Caco-2 (cell line): ENCODE data around the gene FAT3. TPM values are rescaled to one million over a fixed set of nuclear protein-coding genes. Genes with fewer than 3 reads are reported as not detected.

Experiments
- Bru-seq: library from RNA; stranded (reverse); fragments of 400-500 nt; gene quantifications from one replicate; lab custom pipeline; 2021; lab: Mats Ljungman, UMichigan
- BruChase-seq, 2 experiments: library from RNA; stranded (reverse); fragments of 400-500 nt; gene quantifications; one replicate each; lab custom pipeline; 2021; lab: Mats Ljungman, UMichigan
- BruUV-seq: library from RNA; stranded (reverse); fragments of 400-500 nt; replicated peaks from 2 replicates; lab custom pipeline; 2021; lab: Mats Ljungman, UMichigan
- CTCF ChIA-PET: fragments of 300-600 bp; sonication (Branson Sonifier 250); formaldehyde crosslinking; loops from one replicate; lab custom pipeline; 2022; ENCODE audit warnings: antibody characterized with exemption; lab: Charles Lee
- POLR2A ChIA-PET: fragments of 300-600 bp; sonication (Branson Sonifier 250); formaldehyde crosslinking; loops from one replicate; lab custom pipeline; 2022; ENCODE audit warnings: antibody characterized with exemption; lab: Charles Lee
- DNase-seq, 2 experiments: peaks; one replicate each; pipeline versions ENCODE4 v3.0.0 to v3.0.0-alpha.2; 2020 to 2022
- H3K27me3 ChIP-seq: replicated peaks from 2 replicates; pipeline ENCODE4 v1.6.0; 2011; ENCODE audit warnings: low read length; ENCODE audit not compliant: control insufficient read depth, insufficient read depth
- H3K36me3 ChIP-seq: 2 replicates; pipeline ENCODE4 v1.5.1; 2011; ENCODE audit warnings: low read length; ENCODE audit not compliant: control insufficient read depth, insufficient read depth
- H3K4me1 ChIP-seq: fragments of 250-450 bp; sonication (Bioruptor Pico); 2 replicates; pipeline ENCODE4 v1.5.1; 2020; ENCODE audit warnings: mild to moderate bottlenecking
- H3K4me3 ChIP-seq: 2 replicates; pipeline ENCODE4 v1.5.1; 2011; ENCODE audit warnings: low read depth, mild to moderate bottlenecking, control low read depth, low read length
- H3K9me3 ChIP-seq: fragments of 250-450 bp; sonication (Bioruptor Pico); 2 replicates; pipeline ENCODE4 v1.5.1; 2020; ENCODE audit warnings: mild to moderate bottlenecking, moderate library complexity
- H3K27ac Mint-ChIP-seq: one replicate; pipeline ENCODE4 v1.8.0; 2022; ENCODE audit warnings: mixed read lengths; ENCODE audit not compliant: unreplicated experiment
- H3K27me3 Mint-ChIP-seq: one replicate; pipeline ENCODE4 v1.8.0; 2022; ENCODE audit warnings: mixed read lengths; ENCODE audit not compliant: insufficient read depth, unreplicated experiment
- H3K36me3 Mint-ChIP-seq: one replicate; pipeline ENCODE4 v1.8.0; 2022; ENCODE audit warnings: mild to moderate bottlenecking, mixed read lengths; ENCODE audit not compliant: insufficient read depth, unreplicated experiment
- H3K4me1 Mint-ChIP-seq: one replicate; pipeline ENCODE4 v1.8.0; 2022; ENCODE audit warnings: low read depth, mixed read lengths; ENCODE audit not compliant: unreplicated experiment
- H3K4me3 Mint-ChIP-seq: one replicate; pipeline ENCODE4 v1.8.0; 2022; ENCODE audit warnings: mild to moderate bottlenecking, moderate library complexity, mixed read lengths; ENCODE audit not compliant: unreplicated experiment
- H3K9me3 Mint-ChIP-seq: one replicate; pipeline ENCODE4 v1.8.0; 2022; ENCODE audit warnings: mixed read lengths; ENCODE audit not compliant: unreplicated experiment
- CTCF ChIP-seq, 2 experiments: fragments of 200-600 bp in 1 of 2; IDR thresholded peaks; 1 replicate in 1 of 2; 2 replicates in 1 of 2; pipeline versions ENCODE4 v1.5.1 to v1.8.0; 2011 to 2022; ENCODE audit warnings: antibody characterized with exemption in 1 of 2, control low read depth in 1 of 2, inconsistent platforms in 1 of 2, low read depth in 1 of 2, low read length in 1 of 2, mild to moderate bottlenecking in 1 of 2, moderate library complexity in 1 of 2; ENCODE audit not compliant: insufficient read depth in 1 of 2, severe bottlenecking in 1 of 2, unreplicated experiment in 1 of 2
- intact Hi-C: fragments of 100-400 bp; cut with micrococcal nuclease; formaldehyde crosslinking; loops from one replicate; pipeline ENCODE4 v1.10.0; 2022; ENCODE audit not compliant: unreplicated experiment
- long read RNA-seq: library from polyadenylated mRNA; stranded (forward); transcript quantifications from one replicate; pipeline ENCODE4 v2.0.0, GENCODE V29; 2022
- total RNA-seq: library from RNA; stranded (reverse); gene quantifications from 2 replicates; pipeline ENCODE4 v1.2.3, GENCODE V29; 2022

Gene FAT3
- total RNA-seq: 0.02 TPM in 1 of 2 replicates, not detected in the other
- percentile 4 among the genes with signal in this experiment for Bru-seq, nascent RNA
- percentile 5 among the genes with signal in this experiment for BruChase-seq, experiment 1, labeled RNA remaining after a 2-hour chase
- BruChase-seq, experiment 2, labeled RNA remaining after a 6-hour chase: percentile 2 among the genes with signal in this experiment
- long read RNA-seq: 0 reads

GRCh38 chr11:92224407-92225124, at the start of gene FAT3:
TSS of gene FAT3 (plus strand) at chr11:92224818. CDS start at chr11:92352113, 127,295 bp downstream.
- peaks cover 14% of the 10 kb centered on the region for H3K9me3 Mint-ChIP-seq
- Histone ChIP-seq H3K9me3 (peaks cover 13% of the 10 kb centered on the region; the same call in 1 of the 2 replicates), H3K36me3 (no peaks in the 10 kb centered on the region), H3K4me1 (no peaks in the 10 kb centered on the region), H3K4me3 (no peak within 1 kb of the TSS), H3K27me3 (no peaks in the 10 kb centered on the region)
- ChIA-PET CTCF (no interaction called here), POLR2A (no interaction called here)
- no peaks in the 10 kb centered on the region for H3K36me3 Mint-ChIP-seq
- TF ChIP-seq CTCF (IDR thresholded peaks at IDR 0.05; ENCODE audit: insufficient read depth in 1 of 2, low read depth in 1 of 2, low read length in 1 of 2, severe bottlenecking in 1 of 2, unreplicated experiment in 1 of 2): no peak
- intact Hi-C loops: no loop called here
- BruUV-seq: no TSS peak
- H3K4me1 Mint-ChIP-seq: no peaks in the 10 kb centered on the region
- H3K27ac Mint-ChIP-seq: no peak within 1 kb of the TSS
- no peak within 1 kb of the TSS for H3K4me3 Mint-ChIP-seq
- no peak for DNase-seq
- no peaks in the 10 kb centered on the region for H3K27me3 Mint-ChIP-seq

GRCh38 chr11:92179017-92179670, 45.5 kb upstream of the FAT3 start:
- no peak for DNase-seq
- Mint-ChIP-seq H3K4me3 (no peak overlapping the region), H3K27ac (no peak overlapping the region), H3K36me3 (no peaks in the 10 kb centered on the region), H3K9me3 (no peaks in the 10 kb centered on the region), H3K27me3 (no peaks in the 10 kb centered on the region), H3K4me1 (peaks cover 6% of the 10 kb centered on the region)
- TF ChIP-seq CTCF (IDR thresholded peaks at IDR 0.05; ENCODE audit: insufficient read depth in 1 of 2, low read depth in 1 of 2, low read length in 1 of 2, severe bottlenecking in 1 of 2, unreplicated experiment in 1 of 2): no peak
- no TSS peak for BruUV-seq
- Histone ChIP-seq H3K36me3 (no peaks in the 10 kb centered on the region), H3K27me3 (no peaks in the 10 kb centered on the region), H3K4me3 (no peak overlapping the region), H3K4me1 (no peaks in the 10 kb centered on the region), H3K9me3 (no peaks in the 10 kb centered on the region)
- ChIA-PET CTCF (no interaction called here), POLR2A (no interaction called here)
- intact Hi-C loops: no loop called here

GRCh38 chr11:92180226-92180625, 44.4 kb upstream of the FAT3 start:
- Histone ChIP-seq H3K9me3 (no peaks in the 10 kb centered on the region), H3K36me3 (no peaks in the 10 kb centered on the region), H3K4me3 (no peak overlapping the region), H3K4me1 (no peaks in the 10 kb centered on the region), H3K27me3 (no peaks in the 10 kb centered on the region)
- Mint-ChIP-seq H3K36me3 (no peaks in the 10 kb centered on the region), H3K27me3 (peaks cover 1% of the 10 kb centered on the region), H3K4me3 (no peak overlapping the region), H3K4me1 (peaks cover 6% of the 10 kb centered on the region), H3K27ac (no peak overlapping the region), H3K9me3 (no peaks in the 10 kb centered on the region)
- no TSS peak for BruUV-seq
- POLR2A ChIA-PET: no interaction called here
- no peak for TF ChIP-seq CTCF (IDR thresholded peaks at IDR 0.05; ENCODE audit: insufficient read depth in 1 of 2, low read depth in 1 of 2, low read length in 1 of 2, severe bottlenecking in 1 of 2, unreplicated experiment in 1 of 2)
- no peak for DNase-seq
- CTCF ChIA-PET: no interaction called here
- intact Hi-C loops: no loop called here
